Measurements from ENCODE around the gene CD58.
"Not testable (repeated sequence)": the region's sequence is repeated elsewhere in the genome, so short reads cannot be mapped to it uniquely, and the experiment has no call there.

CD58 gene

GRCh38 chr1:116591951-116592605 is 21.3 kb upstream of the CD58 start:
- not testable (repeated sequence) for DNase-seq

GRCh38 chr1:116591006-116591950 is 20.5 kb upstream of the CD58 start:
- DNase-seq = not testable (repeated sequence)

- DNase-seq = not testable (repeated sequence)
Measured at GRCh38 chr1:116590359-116591005, 19.7 kb upstream of the CD58 start.

- not testable (repeated sequence) for DNase-seq
Measured at GRCh38 chr1:116589101-116589735, 18.4 kb upstream of the CD58 start.

- no peak for DNase-seq
Measured at GRCh38 chr1:116587501-116588227, 16.8 kb upstream of the CD58 start.

GRCh38 chr1:116586741-116587143 is 15.9 kb upstream of the CD58 start:
- no peak for DNase-seq

- DNase-seq = no peak
Measured at GRCh38 chr1:116585886-116586285, 15.1 kb upstream of the CD58 start.

- DNase-seq = no peak
Measured at GRCh38 chr1:116581323-116581885, 10.6 kb upstream of the CD58 start.

- no peak for DNase-seq
Measured at GRCh38 chr1:116580446-116581322, 9.9 kb upstream of the CD58 start.

GRCh38 chr1:116579259-116579875 is 8.5 kb upstream of the CD58 start:
- DNase-seq = no peak

- no peak for DNase-seq
Measured at GRCh38 chr1:116578581-116578980, 7.8 kb upstream of the CD58 start.

- DNase-seq = no peak
Measured at GRCh38 chr1:116577759-116578314, 7.0 kb upstream of the CD58 start.

- peak; percentile 69 to 72 for DNase-seq
Measured at GRCh38 chr1:116574581-116575291, 3.9 kb upstream of the CD58 start.

- no peak for DNase-seq
Measured at GRCh38 chr1:116573431-116574095, 2.7 kb upstream of the CD58 start.

- no peak for DNase-seq
Measured at GRCh38 chr1:116572771-116573430, 2.1 kb upstream of the CD58 start.

GRCh38 chr1:116572099-116572498 is 1.3 kb upstream of the CD58 start:
- no peak for DNase-seq

- DNase-seq = no peak
Measured at GRCh38 chr1:116571215-116571919, 541 bp upstream of the CD58 start.

Data from activated T-cell treated with anti-CD3 and anti-CD28 coated beads, Interleukin-2, amount 50 U/mL, for 48 hours (primary cell).